GM21723 (cell line): ENCODE data around the gene GPR35.

Experiments used
- ATAC-seq: cut with Tn5 transposase; IDR thresholded peaks from one replicate; pipeline ENCODE4 v1.9.1; 2021; ENCODE audit warnings: mild to moderate bottlenecking, moderate library complexity; ENCODE audit not compliant: unreplicated experiment

The GPR35 gene

DNA sequence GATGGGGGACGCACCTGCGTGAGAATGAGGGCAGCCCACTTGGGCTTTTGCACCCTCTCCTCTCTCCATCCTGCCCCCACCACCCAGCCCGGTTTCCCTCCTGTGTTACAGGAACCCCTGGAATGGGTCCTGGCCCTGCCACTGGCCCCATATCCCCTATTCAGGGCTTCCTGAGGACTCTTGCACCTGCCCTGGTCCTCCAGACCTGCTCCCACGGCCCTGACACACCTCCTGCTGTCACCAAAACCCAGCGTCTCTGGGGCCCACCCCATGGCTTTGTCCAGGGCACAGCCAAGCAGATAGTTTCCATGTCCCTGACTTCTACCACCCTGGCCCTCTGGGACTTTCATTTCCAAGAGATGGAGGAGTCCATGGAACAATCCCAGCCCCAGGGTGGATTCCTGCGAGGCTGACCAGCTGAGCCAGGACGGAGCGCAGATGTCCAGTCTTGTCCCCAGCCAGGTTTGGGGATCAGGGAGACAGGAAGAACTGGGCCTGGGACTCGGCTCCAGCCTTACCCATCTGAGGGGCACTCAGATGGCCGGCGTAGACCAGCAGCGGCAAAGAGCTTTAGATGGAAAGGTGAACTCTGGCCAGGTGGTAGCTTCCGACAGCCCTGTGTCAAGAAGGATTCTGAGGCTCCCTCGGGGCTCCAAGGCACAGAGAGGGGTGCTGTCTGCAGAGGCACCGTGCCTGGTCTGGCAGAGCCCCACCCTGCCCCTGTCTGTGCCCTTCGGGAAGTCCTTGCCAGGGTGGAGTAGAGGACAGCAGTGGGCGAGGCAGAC, 12.0 kb downstream of the GPR35 start:
- no peak for ATAC-seq

DNA sequence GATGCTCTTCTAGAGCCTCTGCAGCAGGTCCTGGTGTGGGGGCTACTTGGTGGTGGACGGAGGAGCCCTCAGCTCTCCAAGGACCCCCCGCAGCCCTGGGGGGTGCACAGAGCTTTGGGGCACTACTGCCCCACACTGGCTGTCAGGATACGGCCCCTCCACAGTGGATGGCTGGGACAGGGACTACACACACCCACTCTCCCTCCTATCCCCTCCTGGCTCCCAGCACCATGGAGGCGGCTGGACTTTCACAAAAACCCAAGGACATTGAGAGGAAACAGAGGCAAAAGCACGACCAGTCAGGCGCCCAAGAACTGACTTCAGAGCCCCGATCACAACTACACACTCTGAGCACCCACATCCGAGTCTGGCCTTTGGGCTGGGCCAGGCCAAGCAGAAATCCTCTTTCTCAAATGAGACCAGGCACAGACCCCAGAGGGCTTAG, 12.6 kb downstream of the GPR35 start:
- no peak for ATAC-seq

DNA sequence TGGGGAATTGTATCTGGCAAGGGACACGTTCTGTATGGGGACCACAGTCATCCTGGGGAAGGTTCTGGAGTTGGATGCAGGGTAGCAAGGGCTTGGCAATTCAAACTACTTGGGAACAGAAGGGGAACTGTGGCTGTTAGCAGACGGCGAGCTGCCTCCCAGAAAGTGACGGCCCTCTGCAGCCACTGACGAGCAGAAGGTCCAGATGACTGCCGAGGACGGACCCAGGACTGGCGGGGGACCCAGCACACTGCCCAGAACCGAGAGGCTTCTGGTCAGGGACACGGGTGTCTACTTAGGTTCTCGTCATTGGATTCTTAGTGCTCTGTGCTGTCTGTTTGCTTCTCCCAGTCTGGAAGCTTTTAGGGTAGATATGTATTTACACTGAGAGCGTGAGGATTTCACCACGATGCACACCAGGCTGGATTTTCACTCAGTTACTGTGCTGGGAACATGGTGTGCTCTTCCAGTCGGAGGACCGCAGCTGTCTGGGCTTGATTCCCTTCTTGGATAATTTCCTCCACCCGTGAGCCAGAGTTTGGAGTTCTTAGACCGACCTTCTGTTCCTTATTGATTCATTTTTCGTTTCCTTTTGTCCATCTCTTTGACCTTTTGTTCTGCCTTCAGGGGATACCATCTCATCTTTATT, 13.4 kb downstream of the GPR35 start:
- ATAC-seq, result no peak

DNA sequence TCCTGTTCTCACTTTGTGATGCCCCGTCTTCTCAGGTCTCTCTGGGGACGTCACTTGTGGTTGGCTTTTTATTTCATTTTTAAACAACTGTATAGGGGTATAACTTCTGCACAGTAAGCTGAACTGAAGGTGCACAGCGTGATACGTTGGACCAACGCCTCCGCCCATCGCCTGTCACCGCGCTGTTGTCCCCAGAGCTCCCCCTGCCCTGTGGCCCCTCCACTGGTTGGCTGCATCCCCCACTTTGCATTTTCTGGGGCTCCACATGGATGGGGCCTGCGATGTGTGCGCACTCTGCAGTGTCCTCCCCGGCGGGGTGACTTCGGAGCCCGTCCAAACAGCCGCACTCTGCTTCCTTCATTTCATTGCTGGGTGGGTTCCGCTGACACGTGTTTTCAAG, 14.3 kb downstream of the GPR35 start:
- ATAC-seq, result no peak

DNA sequence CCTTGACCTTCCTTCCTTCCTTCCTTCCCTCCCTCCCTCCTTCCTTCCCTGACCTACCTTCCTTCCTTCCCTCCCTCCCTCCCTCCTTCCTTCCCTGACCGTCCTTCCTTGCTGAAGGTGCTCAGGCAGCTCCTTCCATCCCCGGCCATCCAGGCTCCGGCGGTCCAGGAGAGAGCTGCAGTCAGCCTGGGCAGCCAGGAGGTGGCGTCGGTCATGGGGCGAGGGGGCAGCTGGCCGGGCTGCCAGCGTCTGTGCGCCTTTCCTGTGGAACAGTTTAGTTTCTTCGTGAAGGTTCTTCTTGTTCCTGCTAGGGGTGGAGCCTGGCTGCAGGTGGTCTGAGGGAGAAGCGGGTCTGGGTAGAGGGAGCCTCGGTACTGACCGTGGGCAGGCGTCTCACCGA, 15.7 kb downstream of the GPR35 start:
- no peak for ATAC-seq

DNA sequence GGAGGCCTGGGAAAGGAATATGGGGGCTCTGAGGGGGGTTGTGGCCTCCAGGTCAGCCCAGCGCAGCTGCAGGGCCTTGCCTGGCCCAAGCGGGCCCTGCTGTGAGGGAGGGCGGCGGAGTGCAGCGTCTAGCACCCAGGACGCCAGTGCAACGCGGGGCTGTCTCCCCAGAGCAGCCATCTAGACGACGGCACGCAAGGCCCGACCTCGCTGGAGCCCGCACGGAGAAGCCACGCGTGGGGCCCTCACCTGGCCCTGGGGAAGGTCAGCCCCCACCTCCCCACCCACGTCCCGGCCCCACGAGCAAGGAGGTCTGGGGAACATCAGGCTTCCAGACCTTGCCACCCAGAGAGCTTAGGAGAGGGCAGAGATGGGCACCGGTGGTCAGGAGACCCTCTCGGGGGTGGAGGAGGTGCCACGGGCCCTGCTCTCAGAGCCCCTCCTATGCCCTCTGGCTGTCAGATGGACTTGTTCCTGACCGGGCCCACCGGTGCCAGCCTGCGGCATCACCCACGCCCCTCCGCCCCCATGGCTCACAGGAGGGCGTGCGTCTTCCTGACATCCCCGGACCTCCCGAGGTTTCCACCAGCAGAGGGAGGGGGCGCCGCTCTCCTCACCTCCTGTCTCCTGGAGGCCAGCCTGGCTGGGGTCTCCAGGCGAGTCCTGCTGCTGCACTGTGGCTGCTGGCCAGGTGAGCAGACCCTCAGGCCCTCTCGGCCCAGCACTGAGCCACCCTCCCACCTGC, 17.0 kb downstream of the GPR35 start:
- no peak for ATAC-seq

DNA sequence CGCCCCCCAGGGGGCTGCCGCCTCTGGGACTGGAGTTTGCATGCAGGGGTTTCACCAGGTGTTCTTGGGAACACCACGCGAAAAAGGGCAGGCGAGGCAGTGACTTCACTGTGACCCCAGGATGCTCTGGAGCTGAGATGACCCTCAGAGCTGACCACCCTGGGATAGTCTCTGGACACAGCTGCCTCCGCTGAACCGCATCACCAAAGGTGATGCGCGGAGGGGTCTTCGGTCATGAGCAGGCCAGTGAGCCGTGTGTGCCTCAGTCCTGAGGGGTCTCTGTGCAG, 17.5 kb downstream of the GPR35 start:
- no peak for ATAC-seq

DNA sequence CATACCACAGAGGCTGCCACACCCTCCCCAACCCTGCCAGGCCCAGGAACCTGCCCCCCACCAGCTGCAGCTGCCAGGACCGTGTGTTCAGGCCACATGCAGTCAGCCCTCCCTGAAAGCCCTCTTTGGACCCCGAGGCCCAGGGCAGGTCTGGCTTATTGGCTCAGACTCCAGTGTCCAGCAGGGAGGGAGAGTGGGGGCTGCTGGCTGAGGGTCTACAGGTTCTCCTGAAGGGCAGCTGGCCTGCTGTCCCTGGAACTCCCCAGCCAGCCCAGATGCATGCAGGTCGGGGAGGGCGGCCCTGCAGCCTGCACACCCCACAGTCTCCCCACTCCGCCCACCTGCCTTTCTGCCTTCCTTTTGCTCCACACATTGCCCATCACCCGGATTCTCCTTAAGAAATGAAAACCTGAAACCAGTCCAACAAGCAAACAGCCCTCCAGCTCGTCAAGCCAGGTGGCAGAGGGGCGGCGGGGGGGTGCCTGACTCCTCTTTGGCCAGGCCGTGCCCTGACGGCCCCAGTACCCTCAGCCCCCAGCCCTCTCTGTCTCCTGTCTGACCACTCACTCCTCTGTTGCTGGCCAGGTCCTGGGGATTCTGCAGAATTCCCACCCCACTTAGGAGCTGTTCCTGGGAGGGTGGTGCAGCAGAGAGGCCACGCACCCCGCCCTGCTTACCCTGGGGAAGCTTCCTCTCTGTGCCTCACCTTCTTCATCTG, 18.0 kb downstream of the GPR35 start:
- no peak for ATAC-seq

DNA sequence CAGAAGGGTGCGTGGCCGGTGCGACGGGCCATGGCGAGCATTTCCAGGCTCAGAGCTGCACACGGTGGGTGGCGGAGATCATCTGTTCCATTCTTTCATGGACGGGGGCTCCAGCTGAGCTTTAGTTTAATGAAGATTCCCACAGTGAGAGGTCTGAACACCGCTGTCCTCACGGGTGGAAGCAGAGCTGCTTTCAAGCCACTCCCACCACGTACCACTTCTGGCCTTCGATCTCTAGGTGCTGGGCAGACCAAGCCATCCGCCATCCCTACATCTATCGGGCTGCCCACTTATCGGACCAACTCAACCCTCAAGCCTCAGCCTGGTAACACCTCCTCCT, 18.5 kb downstream of the GPR35 start:
- ATAC-seq, result no peak

DNA sequence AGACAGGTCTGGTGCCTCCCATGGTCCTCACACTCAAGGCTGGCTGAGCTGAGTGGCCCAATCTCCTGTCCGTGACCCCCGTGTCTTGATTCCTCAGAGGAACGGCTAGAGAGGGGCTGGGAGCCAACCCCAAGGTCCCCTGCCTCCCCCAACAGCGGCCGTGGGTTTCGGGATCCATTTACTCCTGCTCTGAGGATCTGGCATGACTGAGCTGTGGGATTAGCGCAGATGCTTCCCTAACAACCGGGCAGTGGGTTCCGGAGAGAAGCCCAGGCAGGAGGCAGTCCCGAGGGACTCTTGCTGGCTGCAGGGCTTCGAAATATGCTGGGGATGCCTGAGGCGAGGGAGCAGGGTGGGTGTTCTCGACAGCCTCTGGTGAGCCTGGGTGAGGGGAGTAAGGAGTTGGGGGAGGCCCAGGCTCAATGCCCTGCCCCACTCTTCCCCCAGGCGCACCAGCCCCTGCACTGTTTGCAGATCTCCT, 18.9 kb downstream of the GPR35 start:
- ATAC-seq, result no peak

DNA sequence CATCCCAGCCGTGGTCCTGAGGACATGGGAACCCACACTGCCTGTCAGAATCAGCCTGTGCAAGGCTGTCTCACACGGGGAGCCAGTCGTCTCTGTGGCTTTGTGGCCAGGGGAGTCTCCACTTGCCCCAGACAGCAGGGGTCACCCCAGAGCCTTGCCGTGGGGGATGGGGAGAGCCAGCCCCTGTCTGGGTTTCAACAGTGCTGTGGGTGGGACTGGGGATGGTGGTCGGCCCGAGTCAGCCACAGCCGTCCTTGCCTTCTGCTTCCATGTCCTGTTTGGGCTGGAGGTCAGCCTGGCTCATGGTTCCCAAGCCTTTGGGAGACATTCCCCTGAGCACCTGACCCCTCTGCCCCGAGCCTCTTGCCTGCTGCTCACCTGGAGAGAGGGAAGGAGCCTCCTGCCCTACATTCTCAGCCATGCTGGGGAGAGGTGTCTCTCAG, 19.6 kb downstream of the GPR35 start:
- ATAC-seq, result no peak

DNA sequence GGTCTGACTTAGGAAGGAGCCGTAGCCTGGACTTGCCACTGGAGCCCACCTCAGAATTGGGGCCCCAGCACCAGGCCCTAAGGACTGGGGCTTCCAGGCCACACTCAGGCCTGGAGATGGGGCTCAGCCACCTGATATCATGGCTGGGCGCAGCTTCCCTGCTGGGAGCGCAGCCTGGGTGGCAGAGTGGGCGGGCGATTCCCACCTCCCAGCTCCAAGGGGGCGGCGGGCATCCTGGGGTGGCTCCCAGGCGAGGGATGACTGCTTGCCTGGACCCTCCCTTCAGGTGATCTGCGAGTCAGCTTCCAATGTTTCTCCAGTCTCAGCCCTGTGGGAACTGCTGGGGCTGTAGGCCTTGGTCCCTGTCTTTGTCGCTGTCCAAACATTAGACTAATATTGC, 20.1 kb downstream of the GPR35 start:
- ATAC-seq, result no peak

DNA sequence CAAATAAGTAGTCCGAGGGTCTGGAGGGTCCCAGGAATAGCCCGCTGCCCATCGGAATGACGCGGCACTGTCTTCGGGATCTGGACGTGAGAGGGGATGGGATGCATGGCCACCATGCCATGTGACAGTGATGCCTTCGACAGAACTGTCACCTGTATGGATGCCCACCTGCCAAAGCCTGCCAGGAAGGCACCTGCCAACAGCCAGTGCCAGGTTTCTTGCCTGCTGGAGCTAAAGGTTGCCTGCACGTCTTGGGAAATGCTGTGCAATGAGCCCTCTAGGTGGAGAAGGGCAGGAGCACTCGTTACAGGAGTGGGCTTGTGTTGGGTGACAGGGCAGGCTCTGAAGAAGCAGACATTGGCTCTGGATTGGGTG, 20.5 kb downstream of the GPR35 start:
- no peak for ATAC-seq

DNA sequence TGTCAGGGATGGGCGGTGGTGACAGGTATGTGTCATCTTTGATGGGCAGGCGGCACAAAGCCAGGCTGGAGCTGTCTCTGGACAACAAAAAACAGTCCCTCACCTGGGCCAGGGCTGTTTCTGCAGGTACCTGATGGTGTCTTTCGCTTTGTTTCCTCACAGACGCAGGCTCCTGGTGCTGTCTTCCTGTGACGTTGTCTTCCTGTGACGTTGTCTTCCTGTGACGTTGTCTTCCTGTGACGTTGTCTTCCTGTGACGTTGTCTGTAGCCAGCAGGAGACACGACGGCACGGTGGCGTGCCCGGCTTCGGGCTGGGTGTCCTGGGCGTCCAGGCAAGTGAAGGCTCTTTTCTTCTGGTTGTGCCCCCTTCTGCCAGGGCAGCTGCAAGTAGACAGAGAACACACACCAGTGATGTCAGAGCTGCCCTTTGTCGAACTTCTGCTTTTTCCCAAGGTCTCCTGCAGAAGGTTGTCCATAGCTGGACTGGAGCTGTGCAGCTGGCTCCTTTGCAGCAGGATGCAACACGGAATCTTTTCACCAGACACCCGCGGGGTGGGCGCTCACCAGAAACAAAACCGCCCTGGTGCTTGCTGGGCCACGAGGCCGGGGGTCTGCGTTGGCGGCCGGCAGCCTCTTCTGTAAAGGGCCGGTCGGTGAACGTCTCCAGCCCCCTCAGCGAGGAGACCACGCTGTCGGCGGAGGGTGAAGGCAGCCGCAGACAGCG, 21.1 kb downstream of the GPR35 start:
- no peak for ATAC-seq

DNA sequence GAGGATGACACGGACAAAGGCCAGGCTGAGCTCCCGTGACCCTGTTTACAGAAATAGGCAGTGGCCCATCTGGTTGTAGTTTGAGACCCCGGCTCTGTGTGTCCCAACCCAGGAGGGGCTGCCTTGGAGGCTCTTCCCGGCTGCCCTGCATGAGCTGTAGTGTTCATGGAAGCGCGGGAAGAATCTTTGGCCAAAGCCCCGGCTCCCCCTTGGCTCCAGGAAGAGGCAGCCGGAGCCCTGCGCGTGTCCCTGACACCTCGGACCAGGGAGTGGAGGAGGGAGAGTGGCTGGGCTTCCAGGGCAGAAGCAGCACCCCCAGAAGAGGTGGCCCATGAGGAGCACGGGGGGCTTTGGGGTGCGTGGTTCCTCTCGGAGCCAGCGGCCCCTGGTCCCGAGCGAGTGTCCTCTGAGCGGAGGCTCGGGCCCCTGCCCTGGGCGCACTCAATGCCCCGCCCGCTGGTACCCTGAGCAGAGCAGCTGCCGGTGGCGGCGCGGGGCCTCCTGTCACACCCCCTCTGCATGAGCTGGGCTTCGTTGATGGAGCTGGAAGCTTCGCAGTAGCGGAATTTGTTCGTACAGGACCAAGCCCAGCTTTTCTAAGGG, 21.7 kb downstream of the GPR35 start:
- ATAC-seq, result no peak

DNA sequence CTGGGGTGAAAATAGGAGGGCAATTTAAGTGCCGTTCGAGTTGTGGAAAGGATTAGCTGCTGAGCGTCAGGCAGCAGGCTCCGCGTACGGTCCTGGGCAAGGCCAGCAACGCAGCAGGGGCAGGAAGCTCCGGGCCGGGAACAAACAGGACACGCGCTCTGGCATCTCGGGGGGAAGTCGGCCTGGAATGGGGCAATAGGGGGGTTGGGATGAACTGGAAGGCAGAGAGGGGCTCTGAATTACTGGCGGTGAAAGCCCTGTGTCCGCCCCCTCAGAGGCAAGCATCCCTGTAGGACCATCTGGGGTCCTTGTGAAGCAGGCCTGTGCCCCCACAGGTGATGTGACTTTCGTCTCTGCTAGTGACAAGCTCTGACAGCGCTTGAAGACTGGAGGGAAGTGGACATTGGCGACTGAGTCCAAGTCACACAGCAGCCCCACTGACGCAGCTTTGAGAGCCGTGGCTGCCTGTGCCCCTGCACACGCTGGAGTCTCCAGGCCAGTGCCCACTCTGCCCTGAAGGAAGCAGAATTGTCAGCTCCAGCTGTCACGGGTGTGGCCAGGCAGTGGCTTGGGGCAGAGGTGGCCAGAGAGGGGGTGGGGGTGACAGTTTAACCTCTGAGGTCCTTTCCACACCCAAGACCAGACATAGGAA, 22.3 kb downstream of the GPR35 start:
- no peak for ATAC-seq

DNA sequence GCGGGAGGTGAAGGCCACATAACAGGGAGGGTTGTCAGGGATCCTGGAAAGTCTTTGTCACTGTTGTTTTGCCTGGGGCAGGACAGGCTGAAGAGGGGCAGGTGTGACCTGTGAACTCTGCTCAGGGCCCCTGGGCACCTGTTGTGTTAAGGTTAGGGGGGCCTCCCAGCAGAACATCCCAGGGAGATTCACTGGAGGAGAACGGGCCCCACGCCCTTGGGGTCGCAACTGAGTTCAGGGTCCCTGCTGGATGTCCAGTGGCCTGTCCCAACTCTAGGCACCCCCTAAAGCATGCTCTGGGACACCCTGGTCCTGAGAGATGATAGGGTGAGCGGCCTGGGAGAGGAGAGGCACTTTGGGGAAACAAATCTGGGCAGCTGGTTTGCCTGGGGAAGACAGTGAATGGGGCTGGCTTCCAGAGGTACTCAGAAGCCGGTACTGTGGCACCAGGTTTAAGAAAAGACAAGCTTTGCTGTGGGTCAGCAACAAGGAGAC, 22.9 kb downstream of the GPR35 start:
- no peak for ATAC-seq

DNA sequence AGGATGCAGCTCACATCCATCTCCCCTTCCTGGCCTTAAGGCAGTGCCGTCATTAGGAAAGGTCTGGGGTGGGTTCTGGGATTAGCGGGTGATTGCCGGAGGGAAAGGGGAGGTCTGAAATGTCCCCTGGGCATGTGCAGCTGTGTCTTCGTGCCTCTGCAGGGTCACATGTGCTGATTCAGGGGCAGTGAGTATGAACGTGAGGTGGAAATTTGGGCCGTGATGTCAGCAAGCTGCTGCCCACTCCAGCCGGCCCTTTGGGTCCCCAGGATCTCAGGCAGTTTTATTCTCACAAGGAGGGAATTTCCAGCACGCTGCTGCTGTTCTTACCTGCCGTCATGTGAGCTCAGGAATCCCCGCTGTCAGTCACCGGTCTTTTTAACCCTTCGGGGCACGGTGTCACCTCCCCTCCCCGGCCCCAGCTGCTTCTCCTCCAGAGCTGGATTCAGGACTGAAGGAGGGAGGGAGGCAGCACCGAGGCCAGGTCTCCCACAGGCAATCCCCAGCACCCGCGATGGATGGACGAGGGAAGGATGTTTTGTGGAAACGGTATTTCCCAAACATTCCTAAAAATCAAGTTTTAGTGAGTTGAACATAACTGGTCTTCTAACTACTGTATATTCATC, 23.5 kb downstream of the GPR35 start:
- ATAC-seq, result no peak

DNA sequence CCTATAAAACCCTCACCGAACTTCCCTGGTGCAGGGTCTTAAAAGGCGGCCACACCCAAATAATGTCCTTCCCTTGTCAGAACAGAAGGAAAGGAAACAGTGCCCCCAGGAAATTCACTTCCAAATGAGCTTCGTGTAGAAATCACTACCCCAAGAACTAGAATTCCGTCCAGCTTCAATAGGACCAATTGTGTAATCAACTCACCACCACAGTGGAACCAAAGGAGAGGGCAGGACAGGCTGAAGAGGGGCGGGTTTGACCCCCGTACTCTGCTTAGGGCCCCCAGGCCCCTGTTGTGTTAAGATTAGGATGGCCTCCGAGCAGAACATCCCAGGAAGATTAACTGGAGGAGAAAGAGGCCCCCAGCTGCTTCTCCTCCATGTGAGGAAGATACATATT, 24.1 kb downstream of the GPR35 start:
- ATAC-seq, result no peak
